Measurements from ENCODE around the gene GPR42. TPM values are rescaled to one million over a fixed set of nuclear protein-coding genes. Genes with fewer than 3 reads are reported as not detected.
"Not testable (repeated sequence)": the region's sequence is repeated elsewhere in the genome, so short reads cannot be mapped to it uniquely, and the experiment has no call there.

GPR42 gene
- total RNA-seq, 1 experiment from 2014 or later = not detected

- DNase-seq (ENCODE audit: low read depth) = no peak
Observed at GRCh38 chr19:35392742-35393715, 22.2 kb downstream of the GPR42 start.

GRCh38 chr19:35395382-35396199 is 24.7 kb downstream of the GPR42 start:
- no peak for DNase-seq (ENCODE audit: low read depth)

DNA sequence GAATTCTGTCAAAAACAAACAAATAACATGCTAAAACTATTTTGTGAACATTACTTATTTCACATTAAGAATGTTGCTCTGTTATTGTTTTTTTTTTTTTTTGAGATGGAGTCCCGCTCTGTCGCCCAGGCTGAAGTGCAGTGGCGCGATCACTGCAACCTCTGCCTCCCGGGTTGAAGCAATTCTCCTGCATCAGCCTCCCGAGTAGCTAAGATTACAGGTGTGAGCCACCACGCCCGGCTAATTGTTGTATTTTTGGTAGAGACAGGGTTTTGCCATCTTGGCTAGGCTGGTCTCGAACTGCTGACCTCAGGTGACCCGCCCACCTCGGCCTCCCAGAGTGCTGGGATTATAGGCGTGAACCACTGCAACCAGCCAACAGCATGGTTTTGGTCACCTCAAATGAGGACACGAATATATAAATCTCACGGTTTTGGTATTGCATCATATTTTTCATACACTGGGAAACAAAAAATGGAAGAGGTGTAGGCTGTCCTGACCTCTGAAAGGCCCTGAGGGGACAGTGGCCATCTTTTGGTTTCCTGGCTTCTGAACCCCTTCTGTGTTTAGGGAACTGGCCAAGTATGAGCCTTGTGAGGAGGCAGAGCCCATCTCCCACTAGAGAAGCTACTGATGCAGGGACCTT is 25.5 kb downstream of the GPR42 start:
- DNase-seq (ENCODE audit: low read depth) = no peak

- no peak for DNase-seq (ENCODE audit: low read depth)
Observed at GRCh38 chr19:35397064-35397463, 26.2 kb downstream of the GPR42 start.

DNA sequence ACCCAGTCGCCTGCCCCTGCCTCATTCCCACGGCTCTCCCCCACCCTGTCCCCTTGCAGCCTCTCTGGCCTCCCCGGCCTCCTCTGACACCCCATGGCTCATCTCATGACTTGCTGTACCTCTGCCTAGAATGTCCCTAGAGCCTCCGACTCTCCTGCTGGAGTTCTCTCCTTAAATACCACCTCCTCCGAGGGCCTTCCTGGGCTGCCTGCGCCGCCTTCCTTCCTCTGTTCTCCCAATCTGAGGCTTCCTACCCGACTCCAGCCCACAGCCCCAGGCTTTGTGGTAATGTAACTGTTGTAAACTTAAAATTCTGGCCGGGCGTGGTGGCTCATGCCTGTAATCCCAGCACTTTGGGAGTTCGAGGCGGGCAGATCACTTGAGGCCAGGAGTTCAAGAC is 27.7 kb downstream of the GPR42 start:
- DNase-seq (ENCODE audit: low read depth) = no peak

DNA sequence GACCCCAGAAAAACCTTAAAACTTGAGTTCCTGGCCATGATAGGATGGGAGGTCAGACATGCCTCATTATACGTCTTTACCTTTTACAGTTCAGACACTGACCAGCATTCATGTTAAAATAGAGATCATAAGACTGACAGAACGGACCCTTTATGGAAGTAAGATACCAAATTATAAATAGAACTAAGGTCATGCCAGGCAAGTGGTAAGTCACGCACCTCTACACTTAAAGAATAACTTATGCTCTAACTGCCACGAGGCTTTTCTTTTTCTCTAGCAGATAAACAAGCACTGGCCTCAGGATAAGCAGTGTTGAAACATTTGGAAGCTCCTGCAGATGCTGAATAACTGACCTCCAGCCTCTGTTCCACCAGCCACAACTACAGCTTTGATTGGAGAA is 28.4 kb downstream of the GPR42 start:
- DNase-seq (ENCODE audit: low read depth) = no peak

DNA sequence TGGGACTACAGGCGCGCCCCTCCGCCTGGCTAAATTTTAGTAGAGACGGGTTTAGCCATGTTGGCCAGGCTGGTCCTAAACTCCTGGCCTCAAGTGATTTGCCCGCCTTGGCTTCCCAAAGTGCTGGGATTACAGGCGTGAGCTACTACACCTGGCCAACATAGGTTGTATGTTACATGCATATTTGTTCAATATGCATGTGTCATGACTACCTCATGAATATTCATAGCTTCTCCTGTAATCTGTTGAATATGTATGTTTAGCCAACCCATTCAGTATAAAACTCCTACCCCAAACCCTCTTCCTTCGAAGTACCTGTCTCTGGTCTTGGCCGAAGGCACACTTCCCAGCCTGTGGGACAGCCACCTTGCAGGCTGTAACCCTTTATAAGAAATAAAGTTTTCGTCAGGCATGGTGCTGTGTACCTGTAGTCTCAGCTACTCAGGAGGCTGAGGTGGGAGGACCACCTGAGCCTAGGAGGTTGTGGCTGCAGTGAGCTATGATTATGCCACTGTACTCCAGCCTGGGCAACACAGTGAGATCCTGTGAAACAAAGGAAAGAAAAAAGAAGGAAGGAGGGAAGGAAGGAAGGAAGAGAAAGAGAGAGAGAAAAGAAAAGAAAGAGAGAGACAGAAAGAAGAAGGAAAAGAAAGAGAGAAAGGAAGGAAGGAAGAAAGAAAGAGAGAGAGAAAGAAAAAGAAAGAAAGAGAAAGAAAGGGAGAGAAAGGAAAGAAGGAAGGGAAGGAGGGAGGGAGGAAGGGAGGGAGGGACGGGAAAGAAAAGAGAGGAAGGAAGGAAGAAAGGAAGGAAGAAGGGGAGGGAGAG is 29.3 kb downstream of the GPR42 start:
- no peak for DNase-seq (ENCODE audit: low read depth)

- no peak for DNase-seq (ENCODE audit: low read depth)
Observed at GRCh38 chr19:35400773-35401100, 29.9 kb downstream of the GPR42 start.

DNA sequence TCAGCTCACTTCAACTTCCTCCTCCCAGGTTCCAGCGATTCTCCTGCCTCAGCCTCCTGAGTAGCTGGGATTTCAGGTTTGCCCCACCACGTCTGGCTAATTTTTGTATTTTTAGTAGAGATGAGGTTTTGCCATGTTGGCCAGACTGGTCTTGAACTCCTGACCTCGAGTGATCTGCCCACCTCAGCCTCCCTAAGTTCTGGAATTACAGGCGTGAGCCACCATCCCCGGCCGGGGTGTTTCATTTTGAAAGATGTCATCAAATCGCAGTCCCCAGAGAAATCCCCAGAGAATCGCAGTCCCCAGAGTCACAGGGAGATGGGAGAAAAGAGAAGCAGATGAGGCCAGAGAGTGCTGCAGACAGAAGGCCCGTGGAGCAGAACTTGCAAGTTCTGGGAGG is 30.5 kb downstream of the GPR42 start:
- DNase-seq (ENCODE audit: low read depth) = not testable (repeated sequence)

DNA sequence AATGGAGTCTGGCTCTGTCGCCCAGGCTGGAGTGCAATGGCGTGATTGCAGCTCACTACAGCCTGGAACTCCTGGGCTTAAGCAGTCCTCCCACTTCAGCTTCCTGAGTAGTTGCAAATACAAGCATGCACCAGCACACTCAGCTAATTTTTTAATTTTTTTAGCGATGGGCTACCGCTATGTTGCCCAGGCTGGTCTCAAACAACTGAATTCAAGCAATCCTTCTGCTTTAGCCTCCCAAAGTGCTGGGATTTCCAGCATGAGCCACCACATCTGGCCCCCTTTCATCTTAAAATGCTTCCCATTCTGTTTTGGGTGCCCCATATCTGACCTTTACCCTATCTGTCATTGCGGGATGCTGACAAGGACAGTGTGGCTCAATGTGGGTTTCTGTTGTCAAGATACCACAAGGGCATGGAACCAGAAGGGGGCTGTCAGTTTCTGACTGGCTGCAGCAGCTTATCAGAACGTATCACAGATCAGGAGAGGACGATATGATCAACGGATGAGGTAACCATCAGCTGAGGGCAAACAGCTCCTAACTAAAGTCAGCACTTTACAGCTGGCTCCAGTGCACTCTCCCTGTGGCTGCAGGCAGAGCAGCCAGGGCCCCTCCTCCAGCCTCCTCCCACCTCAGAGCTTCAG is 32.4 kb downstream of the GPR42 start:
- no peak for DNase-seq (ENCODE audit: low read depth)

DNA sequence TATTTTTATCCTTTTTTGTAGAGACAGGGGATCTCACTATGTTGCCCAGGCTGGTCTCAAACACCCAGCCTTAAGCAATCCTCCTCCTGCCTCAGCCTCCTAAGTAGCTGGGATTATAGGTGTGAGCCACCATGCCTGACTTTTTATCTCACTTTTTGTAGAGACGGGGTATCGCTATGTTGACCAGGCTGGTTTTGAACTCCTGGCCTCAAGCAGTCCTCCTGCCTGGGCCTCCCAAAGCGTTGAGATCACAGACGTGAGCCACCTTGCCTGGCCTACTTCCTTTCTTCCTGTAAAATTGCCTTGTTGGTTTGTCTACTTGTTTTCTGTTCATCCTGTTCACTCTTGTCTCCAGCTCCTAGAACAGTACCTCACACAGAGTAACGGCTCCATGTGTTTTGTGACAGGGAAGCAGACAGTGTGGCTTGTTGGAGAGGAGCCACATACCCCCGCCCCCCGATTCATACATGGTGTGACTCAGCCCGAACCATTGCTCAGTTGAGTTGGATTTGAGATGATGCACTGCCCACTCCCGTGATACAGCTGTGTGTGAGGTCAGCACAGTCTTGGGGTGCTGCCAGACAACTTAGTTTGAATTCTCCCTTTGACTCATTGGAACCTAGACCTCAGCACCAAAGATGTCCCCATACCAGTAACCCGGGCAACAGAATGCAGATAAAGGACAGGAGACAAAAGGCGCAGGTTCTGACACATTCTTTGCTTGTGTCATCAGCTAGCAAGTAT is 34.2 kb downstream of the GPR42 start:
- DNase-seq (ENCODE audit: low read depth) = peak; percentile 96

DNA sequence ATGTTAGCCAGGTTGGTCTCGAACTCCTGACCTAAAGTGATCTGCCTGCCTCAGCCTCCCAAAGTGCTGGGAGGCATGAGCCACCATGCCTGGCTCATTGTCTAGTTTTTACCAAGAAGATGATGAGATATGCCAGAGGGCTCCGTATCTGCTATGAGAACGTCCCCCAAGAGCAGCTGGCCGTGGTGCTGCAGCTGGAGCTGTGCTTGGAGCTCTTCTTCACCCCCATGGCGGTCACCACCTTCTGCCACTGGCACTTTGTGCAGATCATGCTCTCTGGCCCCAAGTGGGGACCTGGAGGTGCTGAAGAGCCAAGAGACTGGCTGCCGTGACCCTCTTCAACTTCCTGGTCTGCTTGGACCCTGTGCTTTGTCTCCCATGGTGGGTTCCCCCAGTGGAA is 36.8 kb downstream of the GPR42 start:
- DNase-seq (ENCODE audit: low read depth) = no peak

GRCh38 chr19:35408284-35409171 is 37.7 kb downstream of the GPR42 start:
- DNase-seq (ENCODE audit: low read depth) = no peak

- no peak for DNase-seq (ENCODE audit: low read depth)
Observed at GRCh38 chr19:35409191-35409590, 38.3 kb downstream of the GPR42 start.

DNA sequence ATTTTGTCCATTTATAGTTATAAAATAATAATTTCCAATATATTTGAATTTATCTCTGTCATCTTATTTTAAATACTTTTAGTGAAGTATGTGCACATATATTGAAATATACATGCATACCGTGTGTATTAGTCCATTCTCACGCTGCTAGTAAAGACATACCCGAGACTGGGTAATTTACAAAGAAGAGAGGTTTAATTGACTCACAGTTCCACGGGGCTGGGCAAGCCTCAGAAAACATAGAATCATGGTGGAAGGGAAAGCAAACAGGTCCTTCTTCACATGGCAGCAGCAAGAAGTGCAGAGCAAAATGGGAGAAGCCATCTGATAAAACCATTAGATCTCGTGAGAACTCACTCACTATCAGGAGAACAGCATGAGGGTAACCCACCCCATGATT is 39.6 kb downstream of the GPR42 start:
- DNase-seq (ENCODE audit: low read depth) = no peak

DNA sequence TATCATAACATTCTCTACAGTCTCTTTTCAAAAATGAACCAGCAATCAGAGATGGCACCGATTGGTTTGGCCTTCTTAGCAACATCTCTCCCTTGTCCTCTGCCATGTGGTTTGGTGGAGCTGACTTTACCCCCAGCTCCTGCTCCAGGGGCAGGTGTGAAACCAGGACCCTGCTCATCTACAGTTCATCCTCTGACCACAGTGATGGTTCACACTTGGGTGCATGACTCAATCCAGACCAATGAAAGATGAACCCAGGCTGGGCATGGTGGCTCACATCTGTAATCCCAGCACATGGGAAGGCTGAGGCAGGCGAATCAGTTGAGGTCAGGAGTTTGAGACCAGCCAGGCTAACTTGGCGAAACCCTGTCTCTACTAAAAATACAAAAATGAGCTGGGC is 43.6 kb downstream of the GPR42 start:
- DNase-seq (ENCODE audit: low read depth) = no peak

DNA sequence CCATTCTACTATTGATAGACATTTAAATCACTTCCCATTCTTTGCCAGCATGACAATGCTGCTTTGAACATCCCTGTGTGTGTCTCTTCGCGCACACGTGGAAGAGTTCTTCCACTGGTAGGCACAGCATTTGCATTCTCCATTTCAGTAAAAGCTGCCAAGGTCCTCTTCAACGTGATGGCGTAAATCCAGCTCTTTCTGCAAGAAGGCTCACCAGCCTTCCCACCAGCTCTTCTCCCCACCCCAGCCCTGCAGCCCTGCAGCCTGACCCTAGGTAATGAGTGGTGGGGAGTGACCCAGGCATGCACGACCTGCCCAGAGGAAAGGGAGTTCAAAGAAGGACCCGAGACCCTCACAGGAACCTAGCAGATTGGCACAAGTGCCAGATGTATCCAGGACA is 45.5 kb downstream of the GPR42 start:
- DNase-seq (ENCODE audit: low read depth) = no peak

GRCh38 chr19:35417278-35417677 is 46.4 kb downstream of the GPR42 start:
- no peak for DNase-seq (ENCODE audit: low read depth)
